ENCODE results near the gene MGAT5. TPM values are rescaled to one million over a fixed set of nuclear protein-coding genes. Genes with fewer than 3 reads are reported as not detected.
A peak's percentile ranks its signal among the peaks of the same experiment; 100 is the strongest.

MGAT5 gene
- total RNA-seq, 2 experiments from 2014 or later: 48.2 to 56.7 TPM

GRCh38 chr2:134220344-134220974 is 33.4 kb upstream of the MGAT5 start:
- H3K4me3 Mint-ChIP-seq: no peak overlapping the region
- peaks cover 9% of the 10 kb centered on the region for H3K36me3 Mint-ChIP-seq (ENCODE audit: low read depth)
- peak overlapping the region; percentile 11 for H3K27ac Mint-ChIP-seq
- DNase-seq: no peak
- ChIA-PET POLR2A (no interaction called here), CTCF (no interaction called here)
- H3K4me1 Mint-ChIP-seq: peaks cover 54% of the 10 kb centered on the region
- no peaks in the 10 kb centered on the region for H3K9me3 Mint-ChIP-seq
- H3K27me3 Mint-ChIP-seq: no peaks in the 10 kb centered on the region

GRCh38 chr2:134224005-134224404 is 29.9 kb upstream of the MGAT5 start:
- Mint-ChIP-seq H3K9me3 (peaks cover 12% of the 10 kb centered on the region), H3K4me3 (no peak overlapping the region), H3K36me3 (ENCODE audit: low read depth) (peaks cover 15% of the 10 kb centered on the region), H3K4me1 (peaks cover 40% of the 10 kb centered on the region), H3K27ac (no peak overlapping the region), H3K27me3 (no peaks in the 10 kb centered on the region)
- no peak for DNase-seq
- ChIA-PET CTCF (interaction anchor here (1.7 to 2.2 kb wide), 2 partner anchors 8 kb away, joined by 4 to 5 read pairs; no protein-coding TSS in a partner anchor), POLR2A (no interaction called here)

- ChIA-PET POLR2A (no interaction called here), CTCF (interaction anchor here (0.6 kb wide), 1 partner anchor 703 kb away, joined by 3 read pairs; no protein-coding TSS in a partner anchor)
- Mint-ChIP-seq H3K27ac (no peak overlapping the region), H3K36me3 (ENCODE audit: low read depth) (peaks cover 21% of the 10 kb centered on the region), H3K9me3 (peaks cover 22% of the 10 kb centered on the region), H3K4me3 (no peak overlapping the region), H3K4me1 (peaks cover 34% of the 10 kb centered on the region), H3K27me3 (no peaks in the 10 kb centered on the region)
- no peak for DNase-seq
Measured at GRCh38 chr2:134225173-134225572, 28.7 kb upstream of the MGAT5 start.

GRCh38 chr2:134225841-134226240 is 28.0 kb upstream of the MGAT5 start:
- ChIA-PET CTCF (no interaction called here), POLR2A (no interaction called here)
- Mint-ChIP-seq H3K27ac (no peak overlapping the region), H3K9me3 (peaks cover 22% of the 10 kb centered on the region), H3K4me1 (peaks cover 31% of the 10 kb centered on the region), H3K27me3 (no peaks in the 10 kb centered on the region), H3K36me3 (ENCODE audit: low read depth) (peaks cover 21% of the 10 kb centered on the region), H3K4me3 (no peak overlapping the region)
- no peak for DNase-seq

GRCh38 chr2:134226601-134227000 is 27.3 kb upstream of the MGAT5 start:
- ChIA-PET POLR2A (no interaction called here), CTCF (interaction anchor here (1.1 kb wide), 1 partner anchor 12 kb away, joined by 4 read pairs; no protein-coding TSS in a partner anchor)
- Mint-ChIP-seq H3K27me3 (no peaks in the 10 kb centered on the region), H3K27ac (no peak overlapping the region), H3K36me3 (ENCODE audit: low read depth) (peaks cover 21% of the 10 kb centered on the region), H3K4me1 (peaks cover 38% of the 10 kb centered on the region), H3K4me3 (no peak overlapping the region), H3K9me3 (peaks cover 22% of the 10 kb centered on the region)
- no peak for DNase-seq

- Mint-ChIP-seq H3K27ac (no peak overlapping the region), H3K27me3 (no peaks in the 10 kb centered on the region), H3K9me3 (peaks cover 28% of the 10 kb centered on the region), H3K4me3 (no peak overlapping the region), H3K36me3 (ENCODE audit: low read depth) (peaks cover 27% of the 10 kb centered on the region), H3K4me1 (peaks cover 48% of the 10 kb centered on the region)
- ChIA-PET CTCF (interaction anchor here (1.0 to 1.1 kb wide), 2 partner anchors 11 to 13 kb away, joined by 3 to 4 read pairs; no protein-coding TSS in a partner anchor), POLR2A (no interaction called here)
- DNase-seq: no peak
Measured at GRCh38 chr2:134227666-134228065, 26.2 kb upstream of the MGAT5 start.

GRCh38 chr2:134228493-134228903 is 25.4 kb upstream of the MGAT5 start:
- H3K9me3 Mint-ChIP-seq: peaks cover 28% of the 10 kb centered on the region
- DNase-seq: no peak
- ChIA-PET CTCF (interaction anchor here (1.0 to 1.7 kb wide), 4 partner anchors 10 to 110 kb away, joined by 3 to 4 read pairs (median 4); no protein-coding TSS in a partner anchor), POLR2A (no interaction called here)
- peaks cover 55% of the 10 kb centered on the region for H3K4me1 Mint-ChIP-seq
- H3K36me3 Mint-ChIP-seq (ENCODE audit: low read depth): peaks cover 27% of the 10 kb centered on the region
- no peak overlapping the region for H3K4me3 Mint-ChIP-seq
- H3K27me3 Mint-ChIP-seq: no peaks in the 10 kb centered on the region
- no peak overlapping the region for H3K27ac Mint-ChIP-seq

GRCh38 chr2:134229540-134229939 is 24.3 kb upstream of the MGAT5 start:
- H3K36me3 Mint-ChIP-seq (ENCODE audit: low read depth): peaks cover 30% of the 10 kb centered on the region
- H3K4me3 Mint-ChIP-seq: no peak overlapping the region
- H3K9me3 Mint-ChIP-seq: peaks cover 28% of the 10 kb centered on the region
- ChIA-PET CTCF (interaction anchor here (1.3 to 1.7 kb wide), 2 partner anchors 17 to 111 kb away, joined by 3 to 4 read pairs; no protein-coding TSS in a partner anchor), POLR2A (no interaction called here)
- no peak overlapping the region for H3K27ac Mint-ChIP-seq
- H3K4me1 Mint-ChIP-seq: peaks cover 65% of the 10 kb centered on the region
- no peak for DNase-seq
- H3K27me3 Mint-ChIP-seq: no peaks in the 10 kb centered on the region

GRCh38 chr2:134230885-134231284 is 23.0 kb upstream of the MGAT5 start:
- peak overlapping the region; percentile 51 for H3K27ac Mint-ChIP-seq
- POLR2A ChIA-PET: no interaction called here

GRCh38 chr2:134231301-134231964 is 22.4 kb upstream of the MGAT5 start:
- H3K27ac Mint-ChIP-seq: peak overlapping the region; percentile 87
- peaks cover 28% of the 10 kb centered on the region for H3K9me3 Mint-ChIP-seq
- peak overlapping the region; percentile 40 for H3K4me3 Mint-ChIP-seq
- H3K4me1 Mint-ChIP-seq: peaks cover 77% of the 10 kb centered on the region
- no peak for DNase-seq
- ChIA-PET CTCF (interaction anchor here (1.0 to 1.4 kb wide), 4 partner anchors 8 to 112 kb away, joined by 3 to 7 read pairs (median 4); no protein-coding TSS in a partner anchor), POLR2A (no interaction called here)
- H3K27me3 Mint-ChIP-seq: no peaks in the 10 kb centered on the region
- H3K36me3 Mint-ChIP-seq (ENCODE audit: low read depth): peaks cover 39% of the 10 kb centered on the region

More at GRCh38 chr2:134230885-134231284, 23.0 kb upstream of the MGAT5 start:
- peaks cover 28% of the 10 kb centered on the region for H3K9me3 Mint-ChIP-seq
- no peaks in the 10 kb centered on the region for H3K27me3 Mint-ChIP-seq
- CTCF ChIA-PET: interaction anchor here (1.0 to 1.4 kb wide), 3 partner anchors 8 to 111 kb away, joined by 3 to 7 read pairs (median 4); no protein-coding TSS in a partner anchor
- H3K4me3 Mint-ChIP-seq: no peak overlapping the region
- H3K4me1 Mint-ChIP-seq: peaks cover 73% of the 10 kb centered on the region
- DNase-seq: no peak
- peaks cover 35% of the 10 kb centered on the region for H3K36me3 Mint-ChIP-seq (ENCODE audit: low read depth)

GRCh38 chr2:134231965-134232340 is 21.9 kb upstream of the MGAT5 start:
- H3K9me3 Mint-ChIP-seq: peaks cover 28% of the 10 kb centered on the region
- H3K36me3 Mint-ChIP-seq (ENCODE audit: low read depth): peaks cover 45% of the 10 kb centered on the region
- ChIA-PET CTCF (interaction anchor here (1.0 to 1.3 kb wide), 2 partner anchors 9 to 11 kb away, joined by 4 read pairs; no protein-coding TSS in a partner anchor), POLR2A (no interaction called here)
- no peaks in the 10 kb centered on the region for H3K27me3 Mint-ChIP-seq
- peaks cover 81% of the 10 kb centered on the region for H3K4me1 Mint-ChIP-seq
- H3K27ac Mint-ChIP-seq: peak overlapping the region; percentile 87
- H3K4me3 Mint-ChIP-seq: peak overlapping the region; percentile 40
- no peak for DNase-seq

- DNase-seq: no peak
Measured at GRCh38 chr2:134232461-134232860, 21.4 kb upstream of the MGAT5 start.

More at GRCh38 chr2:134232461-134232860, 21.4 kb upstream of the MGAT5 start:
- H3K4me3 Mint-ChIP-seq: peak overlapping the region; percentile 40
- peaks cover 77% of the 10 kb centered on the region for H3K4me1 Mint-ChIP-seq
- no peaks in the 10 kb centered on the region for H3K27me3 Mint-ChIP-seq
- peaks cover 28% of the 10 kb centered on the region for H3K9me3 Mint-ChIP-seq
- ChIA-PET POLR2A (no interaction called here), CTCF (interaction anchor here (1.0 to 1.3 kb wide), 2 partner anchors 9 to 11 kb away, joined by 4 read pairs; no protein-coding TSS in a partner anchor)
- H3K36me3 Mint-ChIP-seq (ENCODE audit: low read depth): peaks cover 42% of the 10 kb centered on the region
- H3K27ac Mint-ChIP-seq: peak overlapping the region; percentile 87
